K562 (cell line): Measurements from ENCODE around the gene IPP. TPM values are rescaled to one million over a fixed set of nuclear protein-coding genes. Genes with fewer than 3 reads are reported as not detected.

Experiments
- EHMT2 ChIP-seq: fragments of 450-650 bp; IDR thresholded peaks from 2 replicates; pipeline ENCODE4 v1.6.1; 2018; ENCODE audit warnings: antibody characterized with exemption
- EP400 ChIP-seq: fragments of 450-650 bp; IDR thresholded peaks from 2 replicates; pipeline ENCODE4 v1.6.1; 2017; ENCODE audit warnings: antibody characterized with exemption, mild to moderate bottlenecking, moderate library complexity
- HMG20A ChIP-seq: fragments of 450-650 bp; formaldehyde crosslinking; conservative IDR thresholded peaks from 2 replicates; pipeline ENCODE4 v1.4.0; 2020; ENCODE audit warnings: mild to moderate bottlenecking, mixed read lengths
- HMG20B ChIP-seq: fragments of 250-450 bp; sonication (Bioruptor Pico); IDR thresholded peaks from 2 replicates; pipeline ENCODE4 v1.5.0; 2021; ENCODE audit warnings: mild to moderate bottlenecking
- KDM4B ChIP-seq, 2 experiments: fragments of 450-650 bp in 1 of 2; sonication (generic) in 1 of 2; IDR thresholded peaks; 2 replicates each; pipeline ENCODE4 v1.6.1; 2016 to 2017; ENCODE audit warnings: borderline replicate concordance in 2 of 2, antibody characterized with exemption in 1 of 2, low read depth in 1 of 2, mild to moderate bottlenecking in 1 of 2
- MYNN ChIP-seq, 2 experiments: sonication (generic); formaldehyde crosslinking in 1 of 2; IDR thresholded peaks; 2 replicates each; pipeline versions ENCODE4 v1.5.0 to v1.6.1; 2016 to 2020; ENCODE audit warnings: antibody characterized with exemption in 1 of 2, missing genetic modification reagents in 1 of 2
- NBN ChIP-seq: fragments of 450-650 bp; IDR thresholded peaks from 2 replicates; pipeline ENCODE4 v1.6.1; 2016; ENCODE audit warnings: low read depth, mild to moderate bottlenecking
- NR2C2 ChIP-seq, 2 experiments: fragments of 200-800 bp in 1 of 2; sonication (Bioruptor generic) in 1 of 2; sonication (generic) in 1 of 2; formaldehyde crosslinking in 1 of 2; IDR thresholded peaks; 2 replicates each; pipeline versions ENCODE4 v1.6.1 to v1.8.0; 2016 to 2022; ENCODE audit warnings: mild to moderate bottlenecking in 1 of 2, missing compliant biosample characterization in 1 of 2, missing genetic modification characterization in 1 of 2, missing genetic modification reagents in 1 of 2
- RBM39 ChIP-seq: fragments of 200-400 bp; formaldehyde crosslinking; optimal IDR thresholded peaks from 2 replicates; pipeline ENCODE3; 2018; ENCODE audit warnings: low read depth, low read length
- RCOR1 ChIP-seq, 2 experiments: IDR thresholded peaks; 2 replicates each; pipeline ENCODE4 v1.6.1; 2012; ENCODE audit warnings: low read depth in 2 of 2, low read length in 2 of 2, borderline replicate concordance in 1 of 2, improper control_type of control experiment in 1 of 2
- RFX7 ChIP-seq: fragments of 250-450 bp; sonication (Bioruptor Pico); IDR thresholded peaks from 2 replicates; pipeline ENCODE4 v1.5.1; 2021; ENCODE audit warnings: mild to moderate bottlenecking
- SIRT6 ChIP-seq: IDR thresholded peaks from one replicate; pipeline ENCODE4 v1.6.1; 2012; ENCODE audit warnings: low read depth, mild to moderate bottlenecking, control low read depth, inconsistent platforms, low read length, moderate library complexity
- ZNF184 ChIP-seq: sonication (generic); formaldehyde crosslinking; IDR thresholded peaks from 2 replicates; pipeline ENCODE4 v1.5.0; 2020; ENCODE audit warnings: missing genetic modification reagents
- ZNF232 ChIP-seq: sonication (generic); formaldehyde crosslinking; IDR thresholded peaks from 2 replicates; pipeline ENCODE4 v1.8.0; 2022; ENCODE audit warnings: mild to moderate bottlenecking, missing genetic modification reagents
- ZNF57 ChIP-seq: fragments of 450-650 bp; formaldehyde crosslinking; IDR thresholded peaks from 2 replicates; pipeline ENCODE4 v1.4.0; 2020; ENCODE audit warnings: mild to moderate bottlenecking, moderate library complexity
- ZNF696 ChIP-seq: fragments of 250-450 bp; sonication (Bioruptor Pico); conservative IDR thresholded peaks from 2 replicates; pipeline ENCODE4 v1.4.0; 2020; ENCODE audit warnings: mild to moderate bottlenecking, moderate library complexity
- polyA plus RNA-seq, 8 experiments: library from polyadenylated mRNA; depleted of rRNA in 4 of 8; stranded (reverse) in 5 of 8; unstranded in 3 of 8; fragments of >200 nt; fragmentation: Nextera tagmentation in 2 of 8; fragmentation: Illumina TruSeq in 1 of 8; extraction: Ambion mirVana in 2 of 8; extraction: Trizol in 1 of 8; gene quantifications; 2 replicates each; pipeline versions ENCODE4 v1.2.1 to v1.2.3, GENCODE V29; 2011 to 2014; ENCODE audit warnings: inconsistent platforms in 1 of 8, missing spikeins in 1 of 8
- total RNA-seq, 7 experiments: library from RNA; depleted of rRNA in 6 of 7; stranded (reverse); fragments of >200 nt in 6 of 7; fragmentation: Illumina TruSeq in 2 of 7; extraction: Trizol in 2 of 7; gene quantifications; 2 replicates each; pipeline versions ENCODE4 v1.2.1 to v1.2.3, GENCODE V29; 2011 to 2021; ENCODE audit warnings: low replicate concordance in 1 of 7
- TF ChIP-seq, protein P1 (sequence below): sonication (generic); formaldehyde crosslinking; IDR thresholded peaks from 2 replicates; pipeline ENCODE4 v1.5.0; 2020; ENCODE audit warnings: missing genetic modification reagents
- TF ChIP-seq, protein P2 (sequence below): fragments of 250-450 bp; sonication (Bioruptor Pico); IDR thresholded peaks from 2 replicates; pipeline ENCODE4 v1.5.1; 2021; ENCODE audit warnings: mild to moderate bottlenecking
- TF ChIP-seq, protein P3 (sequence below): fragments of 450-650 bp; IDR thresholded peaks from 2 replicates; pipeline ENCODE4 v1.6.1; 2016; ENCODE audit warnings: missing biosample characterization, missing genetic modification characterization
- TF ChIP-seq, protein P4 (sequence below): fragments of 450-650 bp; IDR thresholded peaks from 2 replicates; pipeline ENCODE4 v1.6.1; 2017; ENCODE audit warnings: mild to moderate bottlenecking, moderate library complexity
- TF ChIP-seq, protein P5 (sequence below): fragments of 450-650 bp; formaldehyde crosslinking; IDR thresholded peaks from 2 replicates; pipeline ENCODE4 v1.4.0; 2022; ENCODE audit warnings: missing genetic modification characterization

IPP gene
- total and polyA plus RNA-seq, 9 of the 15 experiments (the other 6 are each of a cell fraction or from before 2014, with no cell fraction given): 6.9 to 15.1 (median 9.7) TPM

DNA sequence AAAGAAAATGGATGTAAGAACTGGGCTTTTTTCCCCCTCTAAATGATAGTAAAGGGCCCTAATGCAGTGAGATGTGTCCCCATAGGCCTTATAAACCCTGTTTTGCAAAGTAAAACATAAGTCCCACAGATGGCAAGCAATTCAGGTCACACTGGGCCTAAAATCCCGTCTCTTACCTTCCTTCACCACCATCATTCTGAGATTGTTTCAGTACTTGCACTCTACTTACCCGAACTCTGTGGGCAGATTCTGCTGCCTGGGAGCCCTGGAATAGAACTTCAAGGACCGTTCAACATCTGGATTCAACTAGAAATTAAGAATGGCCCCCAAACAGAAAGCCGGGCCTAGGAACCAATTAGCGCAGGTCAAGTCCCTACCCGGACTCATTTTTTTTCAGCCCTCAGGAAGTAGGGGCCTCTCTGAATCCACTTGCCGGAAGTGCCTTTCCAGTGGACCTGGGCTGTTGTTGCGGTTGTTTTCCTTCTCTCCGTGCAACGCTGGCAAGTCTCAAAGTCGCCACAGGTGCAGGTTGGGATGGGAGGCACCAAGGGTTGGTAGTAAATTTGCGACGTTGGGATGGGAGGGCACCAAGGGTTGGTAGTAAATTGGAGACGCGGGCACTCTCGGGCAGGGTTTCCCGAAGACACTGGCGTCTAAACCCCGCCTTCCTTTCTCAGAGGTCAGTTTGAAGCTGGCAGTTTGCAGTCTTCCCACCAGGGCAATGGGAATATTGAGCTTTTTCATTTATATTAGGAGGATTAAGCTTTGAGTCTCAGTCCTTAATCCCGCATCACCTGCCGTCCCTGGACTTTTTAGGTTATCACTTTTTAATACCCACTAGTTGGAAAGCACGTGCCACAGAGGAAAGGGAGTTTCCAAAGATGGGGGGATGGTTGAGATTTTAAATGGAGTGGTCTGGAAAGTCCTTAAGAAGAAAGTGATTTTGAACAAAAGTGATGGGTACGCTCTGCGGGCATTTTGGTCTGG is 62.4 kb downstream of the IPP start, which contains the start of gene TMEM69 (continued):
- TF ChIP-seq HMG20B (CRISPR knock-in tag): no peak
- TF ChIP-seq, protein P1, sequence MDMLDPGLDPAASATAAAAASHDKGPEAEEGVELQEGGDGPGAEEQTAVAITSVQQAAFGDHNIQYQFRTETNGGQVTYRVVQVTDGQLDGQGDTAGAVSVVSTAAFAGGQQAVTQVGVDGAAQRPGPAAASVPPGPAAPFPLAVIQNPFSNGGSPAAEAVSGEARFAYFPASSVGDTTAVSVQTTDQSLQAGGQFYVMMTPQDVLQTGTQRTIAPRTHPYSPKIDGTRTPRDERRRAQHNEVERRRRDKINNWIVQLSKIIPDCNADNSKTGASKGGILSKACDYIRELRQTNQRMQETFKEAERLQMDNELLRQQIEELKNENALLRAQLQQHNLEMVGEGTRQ: no peak; the same call in 1 of the 2 replicates
- peak; percentile 53 for TF ChIP-seq SIRT6
- no peak; the same call in 1 of the 2 replicates for TF ChIP-seq MYNN (IDR thresholded peaks at IDR 0.05)
- TF ChIP-seq MYNN (CRISPR knock-in tag; IDR thresholded peaks at IDR 0.05): no peak
- peak in 1 of 2 experiments; percentile 9; a peak in 1 of 4 replicates for TF ChIP-seq RCOR1 (IDR thresholded peaks at IDR 0.05; ENCODE audit: borderline replicate concordance in 1 of 2, low read depth in 2 of 2, low read length in 2 of 2)
- TF ChIP-seq HMG20A (CRISPR knock-in tag): no peak
- no peak for TF ChIP-seq ZNF696 (CRISPR knock-in tag)
- TF ChIP-seq KDM4B (IDR thresholded peaks at IDR 0.05; ENCODE audit: borderline replicate concordance in 2 of 2, low read depth in 1 of 2): 0 out of 4 replicates have a peak, but pooled peaks of 1 of the 2 experiments have one; percentile 82
- TF ChIP-seq ZNF232 (CRISPR knock-in tag): no peak
- TF ChIP-seq ZNF57: peak; percentile 83; the same call in 1 of the 2 replicates
- no peak for TF ChIP-seq ZNF184 (CRISPR knock-in tag)
- TF ChIP-seq EHMT2: no peak
- no peak for TF ChIP-seq RFX7
- TF ChIP-seq, protein P2, sequence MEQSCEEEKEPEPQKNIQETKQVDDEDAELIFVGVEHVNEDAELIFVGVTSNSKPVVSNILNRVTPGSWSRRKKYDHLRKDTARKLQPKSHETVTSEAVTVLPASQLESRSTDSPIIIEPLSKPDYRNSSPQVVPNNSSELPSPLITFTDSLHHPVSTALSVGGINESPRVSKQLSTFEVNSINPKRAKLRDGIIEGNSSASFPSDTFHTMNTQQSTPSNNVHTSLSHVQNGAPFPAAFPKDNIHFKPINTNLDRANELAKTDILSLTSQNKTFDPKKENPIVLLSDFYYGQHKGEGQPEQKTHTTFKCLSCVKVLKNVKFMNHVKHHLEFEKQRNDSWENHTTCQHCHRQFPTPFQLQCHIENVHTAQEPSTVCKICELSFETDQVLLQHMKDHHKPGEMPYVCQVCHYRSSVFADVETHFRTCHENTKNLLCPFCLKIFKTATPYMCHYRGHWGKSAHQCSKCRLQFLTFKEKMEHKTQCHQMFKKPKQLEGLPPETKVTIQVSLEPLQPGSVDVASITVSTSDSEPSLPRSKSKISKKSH: no peak
- TF ChIP-seq, protein P3, sequence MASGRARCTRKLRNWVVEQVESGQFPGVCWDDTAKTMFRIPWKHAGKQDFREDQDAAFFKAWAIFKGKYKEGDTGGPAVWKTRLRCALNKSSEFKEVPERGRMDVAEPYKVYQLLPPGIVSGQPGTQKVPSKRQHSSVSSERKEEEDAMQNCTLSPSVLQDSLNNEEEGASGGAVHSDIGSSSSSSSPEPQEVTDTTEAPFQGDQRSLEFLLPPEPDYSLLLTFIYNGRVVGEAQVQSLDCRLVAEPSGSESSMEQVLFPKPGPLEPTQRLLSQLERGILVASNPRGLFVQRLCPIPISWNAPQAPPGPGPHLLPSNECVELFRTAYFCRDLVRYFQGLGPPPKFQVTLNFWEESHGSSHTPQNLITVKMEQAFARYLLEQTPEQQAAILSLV (tag): no peak
- peak; percentile 30 for TF ChIP-seq RBM39
- TF ChIP-seq, protein P4, sequence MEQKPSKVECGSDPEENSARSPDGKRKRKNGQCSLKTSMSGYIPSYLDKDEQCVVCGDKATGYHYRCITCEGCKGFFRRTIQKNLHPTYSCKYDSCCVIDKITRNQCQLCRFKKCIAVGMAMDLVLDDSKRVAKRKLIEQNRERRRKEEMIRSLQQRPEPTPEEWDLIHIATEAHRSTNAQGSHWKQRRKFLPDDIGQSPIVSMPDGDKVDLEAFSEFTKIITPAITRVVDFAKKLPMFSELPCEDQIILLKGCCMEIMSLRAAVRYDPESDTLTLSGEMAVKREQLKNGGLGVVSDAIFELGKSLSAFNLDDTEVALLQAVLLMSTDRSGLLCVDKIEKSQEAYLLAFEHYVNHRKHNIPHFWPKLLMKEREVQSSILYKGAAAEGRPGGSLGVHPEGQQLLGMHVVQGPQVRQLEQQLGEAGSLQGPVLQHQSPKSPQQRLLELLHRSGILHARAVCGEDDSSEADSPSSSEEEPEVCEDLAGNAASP: no peak
- TF ChIP-seq, protein P5, sequence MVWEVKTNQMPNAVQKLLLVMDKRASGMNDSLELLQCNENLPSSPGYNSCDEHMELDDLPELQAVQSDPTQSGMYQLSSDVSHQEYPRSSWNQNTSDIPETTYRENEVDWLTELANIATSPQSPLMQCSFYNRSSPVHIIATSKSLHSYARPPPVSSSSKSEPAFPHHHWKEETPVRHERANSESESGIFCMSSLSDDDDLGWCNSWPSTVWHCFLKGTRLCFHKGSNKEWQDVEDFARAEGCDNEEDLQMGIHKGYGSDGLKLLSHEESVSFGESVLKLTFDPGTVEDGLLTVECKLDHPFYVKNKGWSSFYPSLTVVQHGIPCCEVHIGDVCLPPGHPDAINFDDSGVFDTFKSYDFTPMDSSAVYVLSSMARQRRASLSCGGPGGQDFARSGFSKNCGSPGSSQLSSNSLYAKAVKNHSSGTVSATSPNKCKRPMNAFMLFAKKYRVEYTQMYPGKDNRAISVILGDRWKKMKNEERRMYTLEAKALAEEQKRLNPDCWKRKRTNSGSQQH (CRISPR knock-in tag): peak; percentile 90
- peak; percentile 70 for TF ChIP-seq NBN
- peak; percentile 65 for TF ChIP-seq NR2C2 (CRISPR knock-in tag; IDR thresholded peaks at IDR 0.05)
- TF ChIP-seq NR2C2 (tag; IDR thresholded peaks at IDR 0.05): peak; percentile 87
- peak; percentile 89 for TF ChIP-seq EP400
